Measurements from ENCODE around the gene SELENOH.

Gene SELENOH

DNA sequence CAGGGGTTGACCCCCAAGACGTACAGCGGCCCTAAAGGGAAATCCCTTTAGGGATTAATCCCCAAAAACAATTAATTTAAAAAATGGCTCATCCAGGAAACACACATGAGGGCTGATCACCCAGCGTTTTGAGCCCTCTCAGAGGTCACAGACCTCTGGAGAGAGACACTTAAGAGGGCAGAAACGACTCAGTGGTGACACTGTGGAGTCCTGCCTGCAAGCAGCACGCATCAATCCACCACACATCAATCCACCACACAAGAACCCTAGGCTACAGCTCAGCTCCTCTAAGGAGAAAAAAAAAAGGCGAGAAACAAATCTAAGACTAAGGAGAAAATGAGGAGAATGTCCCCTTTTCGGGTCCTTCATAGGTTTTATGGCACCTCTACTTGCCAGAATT lies 12.5 kb upstream of the SELENOH start:
- no peaks in the 10 kb centered on the region for H3K4me1 ChIP-seq (ENCODE audit: control insufficient read depth, insufficient read depth, low read length)
- ChIA-PET CTCF (interaction anchor here (0.6 to 1.3 kb wide), 3 partner anchors 12 to 72 kb away, joined by 3 to 6 read pairs (median 6); partner anchors contain the start of gene SELENOH), POLR2A (interaction anchor here (1.7 kb wide), 1 partner anchor 8 kb away, joined by 5 read pairs; no protein-coding TSS in a partner anchor)
- no peak overlapping the region for H3K4me3 ChIP-seq (ENCODE audit: low read depth, low read length)
- TF ChIP-seq ZNF600 (tag by site-specific recombination; IDR thresholded peaks at IDR 0.05) (no peak), KLF8 (tag by site-specific recombination; IDR thresholded peaks at IDR 0.05) (no peak), ZNF132 (tag by site-specific recombination; IDR thresholded peaks at IDR 0.05; ENCODE audit: borderline replicate concordance) (no peak), ZNF311 (tag by site-specific recombination; IDR thresholded peaks at IDR 0.05; ENCODE audit: borderline replicate concordance) (no peak), SCRT2 (tag by site-specific recombination; IDR thresholded peaks at IDR 0.05) (no peak), ZNF140 (tag by site-specific recombination; IDR thresholded peaks at IDR 0.05) (no peak)
- TF ChIP-seq, protein P1, sequence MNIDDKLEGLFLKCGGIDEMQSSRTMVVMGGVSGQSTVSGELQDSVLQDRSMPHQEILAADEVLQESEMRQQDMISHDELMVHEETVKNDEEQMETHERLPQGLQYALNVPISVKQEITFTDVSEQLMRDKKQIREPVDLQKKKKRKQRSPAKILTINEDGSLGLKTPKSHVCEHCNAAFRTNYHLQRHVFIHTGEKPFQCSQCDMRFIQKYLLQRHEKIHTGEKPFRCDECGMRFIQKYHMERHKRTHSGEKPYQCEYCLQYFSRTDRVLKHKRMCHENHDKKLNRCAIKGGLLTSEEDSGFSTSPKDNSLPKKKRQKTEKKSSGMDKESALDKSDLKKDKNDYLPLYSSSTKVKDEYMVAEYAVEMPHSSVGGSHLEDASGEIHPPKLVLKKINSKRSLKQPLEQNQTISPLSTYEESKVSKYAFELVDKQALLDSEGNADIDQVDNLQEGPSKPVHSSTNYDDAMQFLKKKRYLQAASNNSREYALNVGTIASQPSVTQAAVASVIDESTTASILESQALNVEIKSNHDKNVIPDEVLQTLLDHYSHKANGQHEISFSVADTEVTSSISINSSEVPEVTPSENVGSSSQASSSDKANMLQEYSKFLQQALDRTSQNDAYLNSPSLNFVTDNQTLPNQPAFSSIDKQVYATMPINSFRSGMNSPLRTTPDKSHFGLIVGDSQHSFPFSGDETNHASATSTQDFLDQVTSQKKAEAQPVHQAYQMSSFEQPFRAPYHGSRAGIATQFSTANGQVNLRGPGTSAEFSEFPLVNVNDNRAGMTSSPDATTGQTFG (tag by site-specific recombination; IDR thresholded peaks at IDR 0.05; ENCODE audit: borderline replicate concordance): no peak
- TF ChIP-seq, protein P2, sequence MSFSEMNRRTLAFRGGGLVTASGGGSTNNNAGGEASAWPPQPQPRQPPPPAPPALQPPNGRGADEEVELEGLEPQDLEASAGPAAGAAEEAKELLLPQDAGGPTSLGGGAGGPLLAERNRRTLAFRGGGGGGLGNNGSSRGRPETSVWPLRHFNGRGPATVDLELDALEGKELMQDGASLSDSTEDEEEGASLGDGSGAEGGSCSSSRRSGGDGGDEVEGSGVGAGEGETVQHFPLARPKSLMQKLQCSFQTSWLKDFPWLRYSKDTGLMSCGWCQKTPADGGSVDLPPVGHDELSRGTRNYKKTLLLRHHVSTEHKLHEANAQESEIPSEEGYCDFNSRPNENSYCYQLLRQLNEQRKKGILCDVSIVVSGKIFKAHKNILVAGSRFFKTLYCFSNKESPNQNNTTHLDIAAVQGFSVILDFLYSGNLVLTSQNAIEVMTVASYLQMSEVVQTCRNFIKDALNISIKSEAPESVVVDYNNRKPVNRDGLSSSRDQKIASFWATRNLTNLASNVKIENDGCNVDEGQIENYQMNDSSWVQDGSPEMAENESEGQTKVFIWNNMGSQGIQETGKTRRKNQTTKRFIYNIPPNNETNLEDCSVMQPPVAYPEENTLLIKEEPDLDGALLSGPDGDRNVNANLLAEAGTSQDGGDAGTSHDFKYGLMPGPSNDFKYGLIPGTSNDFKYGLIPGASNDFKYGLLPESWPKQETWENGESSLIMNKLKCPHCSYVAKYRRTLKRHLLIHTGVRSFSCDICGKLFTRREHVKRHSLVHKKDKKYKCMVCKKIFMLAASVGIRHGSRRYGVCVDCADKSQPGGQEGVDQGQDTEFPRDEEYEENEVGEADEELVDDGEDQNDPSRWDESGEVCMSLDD (tag by site-specific recombination; IDR thresholded peaks at IDR 0.05): no peak
- TF ChIP-seq, protein P3, sequence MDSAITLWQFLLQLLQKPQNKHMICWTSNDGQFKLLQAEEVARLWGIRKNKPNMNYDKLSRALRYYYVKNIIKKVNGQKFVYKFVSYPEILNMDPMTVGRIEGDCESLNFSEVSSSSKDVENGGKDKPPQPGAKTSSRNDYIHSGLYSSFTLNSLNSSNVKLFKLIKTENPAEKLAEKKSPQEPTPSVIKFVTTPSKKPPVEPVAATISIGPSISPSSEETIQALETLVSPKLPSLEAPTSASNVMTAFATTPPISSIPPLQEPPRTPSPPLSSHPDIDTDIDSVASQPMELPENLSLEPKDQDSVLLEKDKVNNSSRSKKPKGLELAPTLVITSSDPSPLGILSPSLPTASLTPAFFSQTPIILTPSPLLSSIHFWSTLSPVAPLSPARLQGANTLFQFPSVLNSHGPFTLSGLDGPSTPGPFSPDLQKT (IDR thresholded peaks at IDR 0.05; ENCODE audit: borderline replicate concordance, low read depth, low read length): no peak
- no peaks in the 10 kb centered on the region for H3K9me3 ChIP-seq (ENCODE audit: control insufficient read depth, insufficient read depth, low read depth, low read length)
- no peak overlapping the region for H3K27ac ChIP-seq (ENCODE audit: extremely low read depth, low read depth, low read length)
- H3K36me3 ChIP-seq (ENCODE audit: control insufficient read depth in 2 of 2, insufficient read depth in 1 of 2, low read length in 2 of 2): no peaks in the 10 kb centered on the region

DNA sequence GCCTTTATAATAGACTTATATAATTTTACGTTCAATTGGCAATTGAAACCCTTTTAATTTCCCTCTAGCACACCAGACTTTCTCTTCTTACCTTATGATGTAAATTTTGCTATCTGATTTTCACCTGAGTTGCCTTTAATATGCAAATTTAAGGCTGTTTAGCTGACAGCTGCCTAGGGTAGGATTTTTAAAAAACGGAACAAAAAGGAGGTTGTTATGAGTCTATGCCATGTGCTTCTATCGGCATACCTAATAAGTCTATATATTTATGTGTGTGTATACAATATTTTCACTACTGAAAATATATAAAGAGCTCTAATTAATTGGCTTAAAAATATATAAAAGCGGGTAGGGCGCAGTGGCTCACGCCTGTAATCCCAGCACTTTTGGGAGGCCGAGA lies 11.8 kb upstream of the SELENOH start:
- no peaks in the 10 kb centered on the region for H3K9me3 ChIP-seq (ENCODE audit: control insufficient read depth, insufficient read depth, low read depth, low read length)
- POLR2A ChIA-PET: no interaction called here
- H3K27ac ChIP-seq (ENCODE audit: extremely low read depth, low read depth, low read length): no peak overlapping the region
- no peak overlapping the region for H3K4me3 ChIP-seq (ENCODE audit: low read depth, low read length)
- no peak for TF ChIP-seq ZNF350 (tag by site-specific recombination; IDR thresholded peaks at IDR 0.05)
- TF ChIP-seq ZNF266 (tag by site-specific recombination; IDR thresholded peaks at IDR 0.05; ENCODE audit: low read depth): no peak
- TF ChIP-seq, protein P1 (tag by site-specific recombination; IDR thresholded peaks at IDR 0.05; ENCODE audit: borderline replicate concordance): no peak
- no peak for TF ChIP-seq ZNF202 (tag by site-specific recombination; IDR thresholded peaks at IDR 0.05; ENCODE audit: borderline replicate concordance)
- no peak for TF ChIP-seq MZF1 (tag by site-specific recombination; IDR thresholded peaks at IDR 0.05; ENCODE audit: borderline replicate concordance)
- TF ChIP-seq ZNF335 (tag by site-specific recombination; conservative IDR thresholded peaks at IDR 0.05): no peak
- TF ChIP-seq ZBTB7A (tag by site-specific recombination; IDR thresholded peaks at IDR 0.05; ENCODE audit: low read depth): no peak
- TF ChIP-seq ZNF548 (tag by site-specific recombination; IDR thresholded peaks at IDR 0.05): no peak
- no peak for TF ChIP-seq ZNF423 (tag by site-specific recombination; IDR thresholded peaks at IDR 0.05)
- TF ChIP-seq ZBTB20 (tag by site-specific recombination; IDR thresholded peaks at IDR 0.05): no peak
- TF ChIP-seq ZFP3 (tag by site-specific recombination; IDR thresholded peaks at IDR 0.05; ENCODE audit: low read depth): no peak
- CTCF ChIA-PET: no interaction called here
- H3K4me1 ChIP-seq (ENCODE audit: control insufficient read depth, insufficient read depth, low read length): no peaks in the 10 kb centered on the region
- H3K36me3 ChIP-seq (ENCODE audit: control insufficient read depth in 2 of 2, insufficient read depth in 1 of 2, low read length in 2 of 2): no peaks in the 10 kb centered on the region

All from HEK293 (cell line).